ENCODE results near the gene PHLDB2.
A peak's percentile ranks its signal among the peaks of the same experiment; 100 is the strongest.

Gene PHLDB2

DNA sequence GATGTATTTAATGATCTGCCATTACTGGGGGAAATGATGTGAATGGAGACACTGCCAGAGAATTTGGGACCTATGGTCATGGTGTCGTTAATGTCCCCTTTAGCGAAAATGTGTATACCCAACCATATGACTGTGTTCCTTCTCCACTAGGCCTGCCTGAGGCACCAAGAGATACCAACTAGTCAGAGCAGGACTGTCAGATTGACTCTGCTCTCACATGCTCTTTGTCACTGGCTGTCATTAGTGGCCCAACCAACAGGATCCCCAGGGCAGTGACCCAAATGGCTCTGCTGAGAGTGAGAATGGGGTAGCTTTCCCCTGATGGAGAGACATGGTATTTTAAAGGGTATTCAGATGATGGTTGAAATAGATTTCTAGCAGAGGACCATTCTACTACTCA is 142.5 kb downstream of the PHLDB2 start:
- no peak for DNase-seq

- no peak for DNase-seq
These were observed 143.3 kb downstream of the PHLDB2 start for GRCh38 chr3:112002096-112002971.

- DNase-seq, result no peak
These were observed 144.4 kb downstream of the PHLDB2 start for GRCh38 chr3:112003321-112004080.

GRCh38 chr3:112004187-112004586 is 145.1 kb downstream of the PHLDB2 start:
- no peak for DNase-seq

GRCh38 chr3:112004669-112005068 is 145.6 kb downstream of the PHLDB2 start:
- DNase-seq, result no peak

DNA sequence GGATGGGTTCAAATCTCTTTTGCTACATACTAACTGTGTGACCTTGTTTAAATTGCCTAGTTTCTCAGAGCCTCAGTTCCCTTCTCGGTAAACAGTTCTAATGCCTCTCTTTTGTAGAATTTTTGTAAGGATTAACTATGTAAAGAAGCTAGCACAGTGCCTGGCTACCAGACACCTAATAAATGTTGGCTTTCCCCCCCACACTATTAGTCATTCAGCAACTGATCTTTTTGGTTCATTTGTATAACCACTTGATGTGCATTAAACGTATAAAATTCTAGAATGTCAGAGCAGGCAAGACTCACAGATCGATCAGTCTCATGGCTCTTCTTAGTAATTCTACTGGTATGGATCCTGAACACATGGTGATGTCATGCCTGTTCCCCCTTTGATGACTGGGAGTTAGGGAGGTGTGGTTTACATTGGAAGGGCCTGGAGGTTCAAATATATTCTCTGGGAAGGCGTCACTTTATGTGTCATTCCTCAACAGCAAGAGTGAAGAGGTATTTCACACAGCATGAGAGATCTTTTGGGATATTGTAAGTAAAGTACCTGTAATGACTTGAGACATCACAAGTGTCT is 146.1 kb downstream of the PHLDB2 start:
- DNase-seq, result no peak

DNA sequence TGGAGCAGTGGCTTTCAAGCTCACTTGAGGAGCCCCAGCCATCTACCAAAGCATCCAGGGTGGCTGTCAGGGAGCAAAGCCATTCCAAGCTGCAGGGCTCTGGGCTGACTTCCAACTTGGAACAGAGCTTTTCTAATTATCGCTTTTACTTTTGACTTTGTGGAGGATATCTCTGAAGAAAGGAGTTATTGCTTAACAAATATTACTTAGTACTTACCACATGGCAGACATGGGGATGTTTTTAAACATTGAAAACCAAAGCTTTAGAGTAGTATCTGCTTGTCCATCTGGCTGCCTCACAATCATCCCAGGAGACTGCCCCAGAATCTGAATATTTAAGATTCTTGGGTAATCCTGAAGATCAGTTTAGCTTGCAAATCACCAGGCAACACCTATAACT is 148.6 kb downstream of the PHLDB2 start:
- DNase-seq, result peak; percentile 23

DNA sequence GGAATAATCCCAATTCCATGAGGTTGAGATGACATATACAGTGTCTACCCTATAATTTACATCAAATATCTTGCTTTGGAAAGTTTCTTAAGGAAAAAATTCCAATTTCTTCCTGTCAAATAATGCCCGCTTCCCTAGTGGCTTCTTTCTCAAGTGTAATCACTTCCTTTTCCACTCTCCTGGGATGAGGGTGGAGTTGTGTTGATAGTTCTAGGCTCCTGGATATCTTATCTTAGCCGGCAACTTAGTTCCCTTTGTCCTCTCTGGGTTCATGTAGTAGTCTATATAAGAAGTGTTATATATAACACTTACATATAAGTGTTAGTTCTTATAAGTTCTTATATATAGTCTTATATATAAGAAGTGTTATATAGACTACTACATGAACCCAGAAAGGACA is 150.6 kb downstream of the PHLDB2 start:
- DNase-seq, result no peak

DNA sequence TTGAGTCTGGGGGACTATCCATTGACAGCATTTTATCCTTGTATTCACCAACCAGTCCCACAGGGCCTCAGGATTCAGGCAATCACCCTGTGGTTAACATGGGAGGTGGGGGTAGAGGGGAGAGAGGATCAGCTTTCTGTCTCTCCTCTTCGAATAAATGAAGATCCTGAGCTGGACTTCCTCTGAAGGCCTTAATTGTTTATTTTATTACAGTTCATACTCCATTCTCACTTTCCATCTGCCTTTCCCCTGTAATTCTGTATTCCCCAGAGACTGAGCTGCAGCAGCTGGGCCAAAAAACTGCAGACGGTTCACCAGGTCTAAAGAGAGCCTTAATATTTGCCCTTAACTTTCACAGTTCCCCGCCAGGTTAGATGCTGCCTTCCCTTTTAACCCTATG is 151.6 kb downstream of the PHLDB2 start:
- DNase-seq, result peak; percentile 51

- DNase-seq, result no peak
These were observed 152.4 kb downstream of the PHLDB2 start for GRCh38 chr3:112011376-112011940.

DNA sequence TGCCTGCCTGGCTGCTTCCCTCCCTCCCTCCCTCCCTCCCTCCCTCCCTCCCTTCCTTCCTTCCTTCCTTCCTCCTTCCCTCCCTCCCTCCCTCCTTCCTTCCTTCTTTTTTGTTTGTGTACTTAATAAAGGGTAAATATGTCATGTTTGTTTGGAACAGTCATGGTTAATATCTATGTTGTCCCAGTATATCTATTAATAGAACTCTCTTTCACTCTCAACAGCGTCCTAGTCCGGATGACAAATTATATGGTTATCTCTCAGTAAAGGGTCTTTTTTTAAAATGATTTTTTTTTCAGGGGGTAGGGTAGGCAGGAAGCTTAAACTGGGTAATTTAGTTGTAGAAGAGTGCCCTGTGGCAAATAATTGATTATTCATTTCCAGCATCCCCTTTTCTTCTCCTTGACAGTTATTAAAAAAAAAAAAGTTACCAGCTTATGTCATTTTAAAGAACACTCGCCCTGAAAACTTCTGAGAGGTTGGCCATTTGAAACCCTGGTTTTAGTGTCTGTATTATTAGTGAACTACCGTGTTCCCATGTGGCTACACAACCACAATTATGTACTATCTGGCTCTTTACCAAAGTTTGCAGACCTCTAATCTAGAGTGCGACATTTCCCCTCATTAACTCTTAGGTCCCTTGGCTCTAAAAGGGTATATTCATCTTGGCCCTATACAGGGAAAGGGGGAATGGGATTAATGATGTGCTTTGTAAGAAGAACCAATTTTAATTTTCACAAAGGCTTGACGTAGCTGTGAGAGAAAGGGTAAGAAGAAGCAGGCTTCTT is 153.3 kb downstream of the PHLDB2 start:
- no peak for DNase-seq

GRCh38 chr3:112013058-112013783 is 154.2 kb downstream of the PHLDB2 start:
- no peak for DNase-seq

DNA sequence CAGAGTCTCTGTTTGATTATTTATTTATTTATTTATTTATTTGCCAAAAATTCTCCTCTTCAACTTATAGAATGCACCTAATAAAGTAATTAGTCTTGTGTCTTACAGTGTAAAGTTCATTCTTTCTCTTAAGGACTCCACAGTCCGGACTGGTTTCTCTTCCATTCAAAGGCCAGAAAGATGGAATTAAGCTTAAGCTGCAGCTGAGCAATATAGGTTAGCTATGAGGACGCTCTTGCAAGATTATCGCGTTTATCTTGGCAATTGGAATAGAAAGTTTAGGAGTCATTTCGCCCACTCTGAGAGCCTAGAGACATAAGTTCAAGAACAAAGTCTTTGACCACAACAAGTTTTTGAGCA is 154.7 kb downstream of the PHLDB2 start:
- no peak for DNase-seq

DNA sequence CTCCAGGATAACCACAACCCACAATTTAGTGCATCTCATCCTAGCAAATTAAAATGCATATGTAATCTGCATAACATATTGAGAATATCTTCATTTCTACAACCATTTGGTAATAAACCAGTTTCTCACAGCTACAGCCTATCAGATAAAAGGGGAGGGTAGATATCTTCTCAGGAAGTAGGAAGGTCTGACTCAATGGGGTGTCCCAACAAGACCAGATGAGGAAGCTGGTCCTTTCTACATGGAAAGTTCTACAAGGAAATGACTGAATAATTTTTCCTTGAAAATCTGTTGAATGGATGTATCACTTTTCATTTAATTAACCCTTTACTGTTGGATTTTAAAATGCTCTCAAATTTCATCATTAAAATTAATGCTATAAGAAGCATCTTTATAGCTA is 158.0 kb downstream of the PHLDB2 start:
- no peak for DNase-seq

DNA sequence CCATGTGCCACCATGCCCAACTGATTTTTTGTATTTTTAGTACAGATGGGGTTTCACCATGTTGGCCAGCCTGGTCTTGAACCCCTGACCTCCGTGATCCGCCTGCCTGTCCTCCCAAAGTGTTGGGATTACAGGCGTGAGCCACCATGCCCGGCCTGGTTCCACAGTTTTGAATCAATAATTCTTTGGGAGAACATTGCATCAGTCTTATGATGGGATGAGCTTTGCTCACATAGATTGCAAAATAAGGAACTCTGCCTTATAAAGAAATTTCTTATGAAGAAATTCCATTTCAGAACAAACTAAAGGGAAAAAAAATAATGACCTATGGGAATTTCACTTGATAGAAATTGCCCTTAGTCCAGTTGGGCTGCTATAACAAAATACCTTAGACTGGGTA is 159.6 kb downstream of the PHLDB2 start:
- no peak for DNase-seq

- DNase-seq, result no peak
These were observed 160.7 kb downstream of the PHLDB2 start for GRCh38 chr3:112019716-112020115.

- DNase-seq, result no peak
These were observed 161.6 kb downstream of the PHLDB2 start for GRCh38 chr3:112020674-112021085.

Measured in NCI-H1105 treated with DMSO at 0.1 percent for 48 hours (cell line).